Ramos (cell line): ENCODE results near the gene DPM3.

ENCODE experiments used
- in situ Hi-C: fragments of 300-500 bp; cut with MboI; formaldehyde crosslinking; loops from one replicate; pipeline ENCODE4 v1.14.3; 2022; ENCODE audit warnings: low sequenced_read_pairs; ENCODE audit not compliant: unreplicated experiment

DPM3 gene

GRCh38 chr1:155175927-155176371 is 35.6 kb upstream of the DPM3 start:
- in situ Hi-C loops, result no loop called here

- in situ Hi-C loops, result no loop called here
These were observed 35.1 kb upstream of the DPM3 start for GRCh38 chr1:155175281-155175926.

GRCh38 chr1:155174324-155175280 is 34.3 kb upstream of the DPM3 start:
- in situ Hi-C loops, result no loop called here

- in situ Hi-C loops, result no loop called here
These were observed 33.4 kb upstream of the DPM3 start, which contains the start of gene TRIM46 for GRCh38 chr1:155173478-155174323. Gene TRIM46, plus strand, starts transcription at chr1:155173849. Its CDS starts 118 bp downstream, at chr1:155173967.

GRCh38 chr1:155172732-155173477 is 32.6 kb upstream of the DPM3 start, which contains the start of gene KRTCAP2:
Gene KRTCAP2, minus strand, starts transcription at chr1:155173304. Its CDS starts 80 bp downstream, at chr1:155173224.
- in situ Hi-C loops, result no loop called here

- in situ Hi-C loops, result no loop called here
These were observed 31.8 kb upstream of the DPM3 start for GRCh38 chr1:155171836-155172731.

- in situ Hi-C loops, result no loop called here
These were observed 30.5 kb upstream of the DPM3 start for GRCh38 chr1:155170806-155171205.

GRCh38 chr1:155170101-155170785 is 29.9 kb upstream of the DPM3 start:
- in situ Hi-C loops, result no loop called here

- in situ Hi-C loops, result loop anchor here (5.0 kb wide), 1 partner anchor 77 kb away; no protein-coding TSS in a partner anchor
These were observed 29.2 kb upstream of the DPM3 start for GRCh38 chr1:155169541-155169940.

GRCh38 chr1:155168456-155169210 is 28.3 kb upstream of the DPM3 start:
- in situ Hi-C loops, result loop anchor here (5.0 kb wide), 1 partner anchor 76 kb away; no protein-coding TSS in a partner anchor

- in situ Hi-C loops, result loop anchor here (5.0 kb wide), 1 partner anchor 76 kb away; no protein-coding TSS in a partner anchor
These were observed 27.7 kb upstream of the DPM3 start for GRCh38 chr1:155168105-155168445.

GRCh38 chr1:155167166-155168104 is 27.1 kb upstream of the DPM3 start:
- in situ Hi-C loops, result loop anchor here (5.0 kb wide), 1 partner anchor 75 kb away; no protein-coding TSS in a partner anchor

- in situ Hi-C loops, result loop anchor here (5.0 kb wide), 1 partner anchor 74 kb away; no protein-coding TSS in a partner anchor
These were observed 26.3 kb upstream of the DPM3 start for GRCh38 chr1:155166471-155167165.

- in situ Hi-C loops, result loop anchor here (5.0 kb wide), 1 partner anchor 74 kb away; no protein-coding TSS in a partner anchor
These were observed 25.7 kb upstream of the DPM3 start for GRCh38 chr1:155166051-155166470.

GRCh38 chr1:155164625-155165024 is 24.3 kb upstream of the DPM3 start:
- in situ Hi-C loops, result loop anchor here (5.0 kb wide), 1 partner anchor 72 kb away; no protein-coding TSS in a partner anchor
